ENCODE measurements around the gene TP53AIP1. TPM values are rescaled to one million over a fixed set of nuclear protein-coding genes. Genes with fewer than 3 reads are reported as not detected.

The TP53AIP1 gene
- total RNA-seq, 1 donor from 2014 or later = not detected

- Mint-ChIP-seq H3K27me3 (peaks cover 48% of the 10 kb centered on the region), H3K4me3 (peak overlapping the region; percentile 79), H3K9me3 (no peaks in the 10 kb centered on the region), H3K36me3 (ENCODE audit: low read depth) (no peaks in the 10 kb centered on the region), H3K4me1 (peaks cover 26% of the 10 kb centered on the region), H3K27ac (no peak overlapping the region)
- ChIA-PET CTCF (interaction anchor here (1.0 to 5.2 kb wide), 4 partner anchors 20 to 749 kb away, joined by 3 to 30 read pairs (median 6); no protein-coding TSS in a partner anchor), POLR2A (interaction anchor here (0.6 to 0.9 kb wide), 3 partner anchors 22 to 769 kb away, joined by 3 read pairs; no protein-coding TSS in a partner anchor)
- DNase-seq (peak; percentile 48), ATAC-seq (ENCODE audit: low read depth) (peak; percentile 56)
- TF ChIP-seq CTCF (IDR thresholded peaks at IDR 0.05) = no peak
- intact Hi-C loops (cut with micrococcal nuclease) = loop anchor here (1.0 to 2.0 kb wide), 4 partner anchors 15 to 747 kb away; no protein-coding TSS in a partner anchor
Observed at GRCh38 chr11:128905345-128906184, 37.1 kb downstream of the TP53AIP1 start.

GRCh38 chr11:128904656-128905344 is 37.9 kb downstream of the TP53AIP1 start:
- ChIA-PET POLR2A (interaction anchor here (0.6 kb wide), 1 partner anchor 430 kb away, joined by 3 read pairs; no protein-coding TSS in a partner anchor), CTCF (interaction anchor here (0.7 to 5.2 kb wide), 5 partner anchors 20 to 748 kb away, joined by 3 to 30 read pairs (median 4); no protein-coding TSS in a partner anchor)
- peaks cover 53% of the 10 kb centered on the region for H3K27me3 Mint-ChIP-seq
- no peaks in the 10 kb centered on the region for H3K36me3 Mint-ChIP-seq (ENCODE audit: low read depth)
- no peak overlapping the region for H3K27ac Mint-ChIP-seq
- H3K4me1 Mint-ChIP-seq = peaks cover 26% of the 10 kb centered on the region
- TF ChIP-seq CTCF (IDR thresholded peaks at IDR 0.05) = no peak
- peak overlapping the region; percentile 79 for H3K4me3 Mint-ChIP-seq
- DNase-seq (no peak), ATAC-seq (ENCODE audit: low read depth) (peak; percentile 76)
- intact Hi-C loops (cut with micrococcal nuclease) = loop anchor here (1.0 to 2.0 kb wide), 3 partner anchors 14 to 746 kb away; no protein-coding TSS in a partner anchor
- no peaks in the 10 kb centered on the region for H3K9me3 Mint-ChIP-seq

DNA sequence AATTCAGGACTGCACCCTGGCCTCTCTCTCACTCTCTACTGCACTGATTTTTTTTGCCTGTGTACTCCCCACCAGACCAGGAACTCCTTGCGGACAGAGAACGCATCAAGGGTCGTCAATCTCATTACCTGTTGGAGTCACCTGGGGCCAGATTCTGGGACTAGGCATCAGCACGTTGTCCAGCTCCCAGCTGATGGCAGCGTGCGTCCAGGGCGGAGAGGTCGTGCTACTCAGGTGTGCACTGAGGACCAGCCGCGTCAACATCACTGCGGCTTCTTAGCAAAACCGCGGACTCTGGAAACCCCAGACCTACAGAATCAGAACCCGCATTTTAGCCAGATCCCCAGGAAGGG is 38.4 kb downstream of the TP53AIP1 start:
- DNase-seq = no peak
- Mint-ChIP-seq H3K4me3 (peak overlapping the region; percentile 79), H3K27me3 (peaks cover 48% of the 10 kb centered on the region), H3K27ac (no peak overlapping the region), H3K4me1 (peaks cover 26% of the 10 kb centered on the region), H3K9me3 (no peaks in the 10 kb centered on the region), H3K36me3 (ENCODE audit: low read depth) (no peaks in the 10 kb centered on the region)
- no peak for ATAC-seq (ENCODE audit: low read depth)
- intact Hi-C loops (cut with micrococcal nuclease) = loop anchor here (2.0 kb wide), 1 partner anchor 25 kb away; no protein-coding TSS in a partner anchor
- CTCF ChIA-PET = interaction anchor here (0.7 to 5.2 kb wide), 3 partner anchors 19 to 728 kb away, joined by 3 to 30 read pairs (median 4); no protein-coding TSS in a partner anchor
- TF ChIP-seq CTCF (IDR thresholded peaks at IDR 0.05) = no peak
- POLR2A ChIA-PET = no interaction called here

GRCh38 chr11:128903248-128904061 is 39.2 kb downstream of the TP53AIP1 start:
- Mint-ChIP-seq H3K4me3 (peak overlapping the region; percentile 79), H3K27ac (no peak overlapping the region), H3K27me3 (peaks cover 44% of the 10 kb centered on the region), H3K9me3 (no peaks in the 10 kb centered on the region), H3K4me1 (peaks cover 25% of the 10 kb centered on the region), H3K36me3 (ENCODE audit: low read depth) (no peaks in the 10 kb centered on the region)
- ATAC-seq (ENCODE audit: low read depth) = no peak
- no peak for DNase-seq
- CTCF ChIA-PET = interaction anchor here (0.9 to 5.2 kb wide), 3 partner anchors 11 to 25 kb away, joined by 3 to 30 read pairs (median 4); no protein-coding TSS in a partner anchor
- POLR2A ChIA-PET = no interaction called here
- TF ChIP-seq CTCF (IDR thresholded peaks at IDR 0.05) = no peak
- intact Hi-C loops (cut with micrococcal nuclease) = loop anchor here (2.0 kb wide), 1 partner anchor 25 kb away; no protein-coding TSS in a partner anchor
